ENCODE data around the gene SLC9A5. TPM values are rescaled to one million over a fixed set of nuclear protein-coding genes. Genes with fewer than 3 reads are reported as not detected.

Gene SLC9A5
- total and polyA plus RNA-seq, 9 of the 15 experiments (the other 6 are each of a cell fraction or from before 2014, with no cell fraction given), result 0.06 to 3.1 (median 1.2) TPM

- TF ChIP-seq, protein P1, sequence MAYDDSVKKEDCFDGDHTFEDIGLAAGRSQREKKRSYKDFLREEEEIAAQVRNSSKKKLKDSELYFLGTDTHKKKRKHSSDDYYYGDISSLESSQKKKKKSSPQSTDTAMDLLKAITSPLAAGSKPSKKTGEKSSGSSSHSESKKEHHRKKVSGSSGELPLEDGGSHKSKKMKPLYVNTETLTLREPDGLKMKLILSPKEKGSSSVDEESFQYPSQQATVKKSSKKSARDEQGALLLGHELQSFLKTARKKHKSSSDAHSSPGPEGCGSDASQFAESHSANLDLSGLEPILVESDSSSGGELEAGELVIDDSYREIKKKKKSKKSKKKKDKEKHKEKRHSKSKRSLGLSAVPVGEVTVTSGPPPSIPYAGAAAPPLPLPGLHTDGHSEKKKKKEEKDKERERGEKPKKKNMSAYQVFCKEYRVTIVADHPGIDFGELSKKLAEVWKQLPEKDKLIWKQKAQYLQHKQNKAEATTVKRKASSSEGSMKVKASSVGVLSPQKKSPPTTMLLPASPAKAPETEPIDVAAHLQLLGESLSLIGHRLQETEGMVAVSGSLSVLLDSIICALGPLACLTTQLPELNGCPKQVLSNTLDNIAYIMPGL (CRISPR knock-in tag; IDR thresholded peaks at IDR 0.05), result no peak
- TF ChIP-seq ZNF263 (CRISPR knock-in tag; IDR thresholded peaks at IDR 0.05; ENCODE audit: borderline replicate concordance) (no peak), ZNF764 (CRISPR knock-in tag; IDR thresholded peaks at IDR 0.05; ENCODE audit: low read depth) (no peak), ZNF436 (CRISPR knock-in tag; IDR thresholded peaks at IDR 0.05) (no peak), MYBL2 (IDR thresholded peaks at IDR 0.05; ENCODE audit: low read depth) (no peak), MYBL2 (CRISPR knock-in tag; IDR thresholded peaks at IDR 0.05; ENCODE audit: borderline replicate concordance) (no peak), FOSL1 (tag; conservative IDR thresholded peaks at IDR 0.05) (no peak), BACH1 (tag; IDR thresholded peaks at IDR 0.05) (no peak)
Measured at GRCh38 chr16:67257486-67258160, 8.8 kb downstream of the SLC9A5 start (continued).

Measured in K562 (cell line).